NCI-H1694 treated with DMSO at 0.1 percent for 48 hours (cell line): ENCODE results near the gene ZCCHC14.
"Not testable (repeated sequence)": the region's sequence is repeated elsewhere in the genome, so short reads cannot be mapped to it uniquely, and the experiment has no call there.

ENCODE experiments used
- DNase-seq: peaks from one replicate; lab custom pipeline; 2025; lab: John Stamatoyannopoulos, UW

Gene ZCCHC14

GRCh38 chr16:87382023-87382785 is 110.6 kb downstream of the ZCCHC14 start:
- no peak for DNase-seq

GRCh38 chr16:87380881-87381280 is 111.9 kb downstream of the ZCCHC14 start:
- no peak for DNase-seq

- DNase-seq = no peak
Observed at GRCh38 chr16:87380403-87380802, 112.4 kb downstream of the ZCCHC14 start.

- not testable (repeated sequence) for DNase-seq
Observed at GRCh38 chr16:87379312-87379752, 113.5 kb downstream of the ZCCHC14 start.

- DNase-seq = no peak
Observed at GRCh38 chr16:87376660-87377059, 116.2 kb downstream of the ZCCHC14 start.

GRCh38 chr16:87375426-87376135 is 117.2 kb downstream of the ZCCHC14 start:
- no peak for DNase-seq

GRCh38 chr16:87374313-87374712 is 118.5 kb downstream of the ZCCHC14 start:
- DNase-seq = no peak

- no peak for DNase-seq
Observed at GRCh38 chr16:87372305-87372704, 120.5 kb downstream of the ZCCHC14 start.

GRCh38 chr16:87371261-87371866 is 121.5 kb downstream of the ZCCHC14 start:
- no peak for DNase-seq

- no peak for DNase-seq
Observed at GRCh38 chr16:87369796-87370719, 122.8 kb downstream of the ZCCHC14 start.

- DNase-seq = no peak
Observed at GRCh38 chr16:87369117-87369765, 123.6 kb downstream of the ZCCHC14 start.

GRCh38 chr16:87368029-87368770 is 124.6 kb downstream of the ZCCHC14 start:
- DNase-seq = no peak

- no peak for DNase-seq
Observed at GRCh38 chr16:87367529-87367928, 125.3 kb downstream of the ZCCHC14 start.

GRCh38 chr16:87366930-87367329 is 125.9 kb downstream of the ZCCHC14 start:
- DNase-seq = no peak

GRCh38 chr16:87366288-87366687 is 126.5 kb downstream of the ZCCHC14 start:
- DNase-seq = no peak

- DNase-seq = no peak
Observed at GRCh38 chr16:87365021-87365713, 127.7 kb downstream of the ZCCHC14 start.

GRCh38 chr16:87363771-87364455 is 128.9 kb downstream of the ZCCHC14 start:
- no peak for DNase-seq

GRCh38 chr16:87362828-87363559 is 129.8 kb downstream of the ZCCHC14 start:
- not testable (repeated sequence) for DNase-seq
